ENCODE data around the gene FSTL4. TPM values are rescaled to one million over a fixed set of nuclear protein-coding genes. Genes with fewer than 3 reads are reported as not detected.
A peak's percentile ranks its signal among the peaks of the same experiment; 100 is the strongest.

Gene FSTL4
- total and polyA plus RNA-seq, 2 donors from 2014 or later: 0.09 to 4.0 TPM

DNA sequence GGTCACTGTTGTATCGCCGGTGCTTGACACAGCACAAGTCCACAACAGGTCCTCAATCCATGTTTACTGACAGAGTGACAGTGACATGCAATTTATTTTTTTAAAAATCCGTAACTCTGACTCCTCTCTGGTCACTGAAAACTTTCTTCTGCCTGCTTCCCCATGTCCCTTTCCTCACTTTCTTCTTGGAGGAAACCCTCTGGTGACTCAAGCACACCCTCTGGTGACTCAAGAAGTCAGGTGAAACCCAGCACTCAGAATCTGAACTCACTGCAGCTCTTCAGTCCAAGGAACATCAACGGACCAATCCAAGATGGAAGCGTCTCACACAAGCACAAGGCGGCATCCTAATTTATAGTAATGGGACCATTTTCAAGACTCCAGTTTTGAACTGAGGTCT is 245.9 kb downstream of the FSTL4 start:
- H3K9ac ChIP-seq (ENCODE audit: low read length in 3 of 3): no peak overlapping the region
- H3K9me3 ChIP-seq (ENCODE audit: control insufficient read depth in 2 of 3, insufficient read depth in 1 of 3, low read length in 3 of 3): no peaks in the 10 kb centered on the region
- no peaks in the 10 kb centered on the region for H3K27me3 ChIP-seq (ENCODE audit: control insufficient read depth, insufficient read depth, low read length)
- H3K27ac ChIP-seq (ENCODE audit: low read depth in 2 of 2, low read length in 2 of 2): no peak overlapping the region
- intact Hi-C loops (cut with DNase I): no loop called here
- DNase-seq (no peak), FAIRE-seq (no peak)
- H3K4me1 ChIP-seq (ENCODE audit: control insufficient read depth in 2 of 3, insufficient read depth in 2 of 3, low read depth in 1 of 3, low read length in 3 of 3): peaks cover 0 to 4% (median 4%) of the 10 kb centered on the region in 3 donors
- TF ChIP-seq, protein P1, sequence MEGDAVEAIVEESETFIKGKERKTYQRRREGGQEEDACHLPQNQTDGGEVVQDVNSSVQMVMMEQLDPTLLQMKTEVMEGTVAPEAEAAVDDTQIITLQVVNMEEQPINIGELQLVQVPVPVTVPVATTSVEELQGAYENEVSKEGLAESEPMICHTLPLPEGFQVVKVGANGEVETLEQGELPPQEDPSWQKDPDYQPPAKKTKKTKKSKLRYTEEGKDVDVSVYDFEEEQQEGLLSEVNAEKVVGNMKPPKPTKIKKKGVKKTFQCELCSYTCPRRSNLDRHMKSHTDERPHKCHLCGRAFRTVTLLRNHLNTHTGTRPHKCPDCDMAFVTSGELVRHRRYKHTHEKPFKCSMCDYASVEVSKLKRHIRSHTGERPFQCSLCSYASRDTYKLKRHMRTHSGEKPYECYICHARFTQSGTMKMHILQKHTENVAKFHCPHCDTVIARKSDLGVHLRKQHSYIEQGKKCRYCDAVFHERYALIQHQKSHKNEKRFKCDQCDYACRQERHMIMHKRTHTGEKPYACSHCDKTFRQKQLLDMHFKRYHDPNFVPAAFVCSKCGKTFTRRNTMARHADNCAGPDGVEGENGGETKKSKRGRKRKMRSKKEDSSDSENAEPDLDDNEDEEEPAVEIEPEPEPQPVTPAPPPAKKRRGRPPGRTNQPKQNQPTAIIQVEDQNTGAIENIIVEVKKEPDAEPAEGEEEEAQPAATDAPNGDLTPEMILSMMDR (IDR thresholded peaks at IDR 0.05; ENCODE audit: borderline replicate concordance, extremely low read depth, insufficient read depth): no peak
- H3K36me3 ChIP-seq (ENCODE audit: control insufficient read depth in 2 of 3, insufficient read depth in 3 of 3, low read length in 3 of 3): no peaks in the 10 kb centered on the region
- no peak overlapping the region for H3K4me3 ChIP-seq (ENCODE audit: low read length in 3 of 3)

- H3K4me1 ChIP-seq (ENCODE audit: control insufficient read depth in 2 of 3, insufficient read depth in 2 of 3, low read depth in 1 of 3, low read length in 3 of 3): peaks cover 0 to 10% (median 4%) of the 10 kb centered on the region in 3 donors
- no peak overlapping the region for H3K4me3 ChIP-seq (ENCODE audit: low read length in 3 of 3)
- no peaks in the 10 kb centered on the region for H3K27me3 ChIP-seq (ENCODE audit: control insufficient read depth, insufficient read depth, low read length)
- FAIRE-seq (no peak), DNase-seq (no peak)
- no peak overlapping the region for H3K9ac ChIP-seq (ENCODE audit: low read length in 3 of 3)
- H3K27ac ChIP-seq (ENCODE audit: low read depth in 2 of 2, low read length in 2 of 2): no peak overlapping the region
- no peaks in the 10 kb centered on the region for H3K9me3 ChIP-seq (ENCODE audit: control insufficient read depth in 2 of 3, insufficient read depth in 1 of 3, low read length in 3 of 3)
- H3K36me3 ChIP-seq (ENCODE audit: control insufficient read depth in 2 of 3, insufficient read depth in 3 of 3, low read length in 3 of 3): no peaks in the 10 kb centered on the region
- intact Hi-C loops (cut with DNase I): no loop called here
- TF ChIP-seq, protein P1 (IDR thresholded peaks at IDR 0.05; ENCODE audit: borderline replicate concordance, extremely low read depth, insufficient read depth): no peak
These were observed 246.6 kb downstream of the FSTL4 start for GRCh38 chr5:133365738-133366137.

DNA sequence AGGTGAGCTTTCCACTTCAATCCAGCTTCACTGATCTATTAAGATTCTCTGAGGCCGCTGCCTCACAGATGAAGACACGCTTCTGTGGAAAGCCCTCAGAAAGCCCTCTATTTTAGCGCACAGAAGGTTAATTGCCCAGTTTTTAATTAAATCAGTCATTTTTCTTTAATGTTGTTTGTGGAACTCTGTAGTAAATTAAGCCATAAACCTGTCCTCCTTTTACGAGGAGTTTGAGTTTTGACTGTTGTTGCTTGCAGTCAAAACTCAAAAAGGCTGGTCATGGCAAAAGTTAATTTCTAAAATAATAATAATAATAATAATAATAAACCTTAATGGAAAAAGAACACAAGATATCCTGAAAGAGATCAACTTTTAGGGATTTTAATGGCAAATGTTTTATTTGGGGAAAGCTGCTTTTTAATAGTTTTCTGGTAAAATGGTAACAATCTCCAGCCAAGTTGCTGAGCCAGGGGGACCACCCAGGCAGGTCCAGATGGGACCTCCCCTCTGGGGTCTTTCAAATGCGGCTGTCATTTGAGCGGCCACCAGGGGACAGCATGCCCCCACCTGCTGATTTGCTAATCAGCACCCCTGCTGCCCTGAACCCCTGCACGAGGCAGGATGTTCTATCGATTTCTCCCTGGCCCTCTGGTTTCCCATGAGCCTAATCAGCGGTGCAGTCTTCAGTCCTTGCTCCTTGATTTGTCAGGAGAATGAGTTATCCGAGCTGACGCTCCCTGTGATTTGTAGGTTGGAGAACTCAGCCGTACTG is 247.2 kb downstream of the FSTL4 start:
- FAIRE-seq (no peak), DNase-seq (peak in 4 of 5 donors; percentile 71 to 89 (median 80))
- TF ChIP-seq, protein P1 (IDR thresholded peaks at IDR 0.05; ENCODE audit: borderline replicate concordance, extremely low read depth, insufficient read depth): no peak
- Histone ChIP-seq H3K27me3 (ENCODE audit: control insufficient read depth, insufficient read depth, low read length) (no peaks in the 10 kb centered on the region), H3K4me1 (ENCODE audit: control insufficient read depth in 2 of 3, insufficient read depth in 2 of 3, low read depth in 1 of 3, low read length in 3 of 3) (peaks cover 0 to 12% (median 4%) of the 10 kb centered on the region in 3 donors), H3K36me3 (ENCODE audit: control insufficient read depth in 2 of 3, insufficient read depth in 3 of 3, low read length in 3 of 3) (no peaks in the 10 kb centered on the region), H3K4me3 (ENCODE audit: low read length in 3 of 3) (no peak overlapping the region), H3K9ac (ENCODE audit: low read length in 3 of 3) (no peak overlapping the region), H3K27ac (ENCODE audit: low read depth in 2 of 2, low read length in 2 of 2) (no peak overlapping the region), H3K9me3 (ENCODE audit: control insufficient read depth in 2 of 3, insufficient read depth in 1 of 3, low read length in 3 of 3) (no peaks in the 10 kb centered on the region)
- intact Hi-C loops (cut with DNase I): no loop called here
